T-helper 22 cell (primary cell): Measurements from ENCODE around the gene XIAP.
"Not testable (repeated sequence)": the region's sequence is repeated elsewhere in the genome, so short reads cannot be mapped to it uniquely, and the experiment has no call there.

Experiments
- DNase-seq: peaks from one replicate; pipeline ENCODE4 v3.0.0-alpha.2; 2020; ENCODE audit warnings: low read depth

The XIAP gene

DNA sequence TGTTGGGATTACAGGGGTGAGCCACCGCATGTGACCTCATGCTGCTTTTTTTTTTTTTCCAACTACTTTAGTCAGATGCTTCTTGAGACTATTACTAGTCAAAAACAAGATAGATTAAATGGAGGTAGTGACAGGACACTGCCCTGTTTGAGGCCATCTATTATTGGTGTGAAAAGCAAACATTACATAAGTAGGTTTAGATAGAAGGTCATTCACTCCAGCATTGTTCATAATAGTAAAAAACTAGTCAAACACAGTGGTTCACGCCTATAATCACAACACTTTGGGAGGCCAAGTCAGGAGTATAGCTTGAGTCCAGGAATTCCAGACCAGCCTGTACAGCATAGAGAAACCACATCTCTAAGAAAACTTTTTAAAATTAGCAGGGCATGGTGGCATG, 16.3 kb downstream of the XIAP start:
- DNase-seq = no peak

DNA sequence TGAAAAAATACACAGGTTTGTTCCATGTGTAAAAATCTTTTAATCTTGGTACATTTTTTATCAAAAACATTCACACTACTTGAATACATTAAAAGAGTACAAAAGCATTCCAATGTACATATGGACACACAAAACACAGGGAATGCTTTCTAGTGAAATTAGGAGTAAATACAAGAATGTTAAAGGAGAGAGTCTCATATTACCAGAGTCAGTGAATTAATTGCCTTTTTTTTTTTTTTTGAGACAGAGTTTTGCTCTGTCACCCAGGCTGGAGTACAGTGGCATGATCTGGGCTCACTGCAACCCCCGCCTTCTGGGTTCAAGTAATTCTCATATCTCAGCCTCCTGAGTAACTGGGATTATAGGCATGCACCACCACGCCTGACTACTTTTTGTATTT, 17.0 kb downstream of the XIAP start:
- DNase-seq = no peak

DNA sequence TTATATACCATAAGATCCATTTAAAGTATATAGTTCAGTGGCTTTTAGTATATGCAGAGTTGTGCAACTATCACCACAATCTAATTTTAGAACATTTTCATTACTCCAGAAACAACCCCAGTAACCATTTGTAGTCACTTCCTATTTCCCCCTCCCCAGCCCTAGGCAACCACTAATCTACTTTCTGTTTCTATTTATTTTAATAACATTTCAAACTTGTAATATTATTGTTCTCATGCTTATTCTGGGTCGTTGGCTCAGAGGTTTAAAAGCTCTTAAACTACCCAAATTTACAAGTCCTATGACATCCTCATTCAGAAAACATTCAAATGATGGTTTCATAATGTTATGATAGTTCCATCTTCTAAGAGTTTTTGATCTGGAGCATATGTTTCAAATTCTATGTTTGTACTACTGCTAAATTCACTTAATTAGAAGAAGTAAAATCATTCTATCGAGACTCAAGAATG, 18.4 kb downstream of the XIAP start:
- no peak for DNase-seq

DNA sequence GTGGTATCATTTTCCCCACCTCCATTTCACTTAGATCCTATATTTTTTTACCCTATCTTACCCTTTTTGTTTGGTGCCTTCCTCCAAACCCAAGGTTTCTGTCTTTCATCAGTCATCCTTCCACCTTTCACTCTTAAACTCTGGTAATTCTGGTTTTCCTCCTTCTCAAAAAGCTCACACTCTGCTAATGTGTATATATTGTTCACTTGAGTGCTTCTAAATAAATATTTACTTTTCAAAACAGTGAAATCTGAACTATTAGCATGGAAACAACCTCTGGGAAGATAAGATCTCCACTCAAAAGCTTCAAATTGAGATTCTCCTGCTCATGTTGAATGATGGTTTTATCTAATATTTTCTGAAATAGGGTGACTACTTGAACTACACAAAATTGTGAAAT, 21.5 kb downstream of the XIAP start:
- no peak for DNase-seq

DNA sequence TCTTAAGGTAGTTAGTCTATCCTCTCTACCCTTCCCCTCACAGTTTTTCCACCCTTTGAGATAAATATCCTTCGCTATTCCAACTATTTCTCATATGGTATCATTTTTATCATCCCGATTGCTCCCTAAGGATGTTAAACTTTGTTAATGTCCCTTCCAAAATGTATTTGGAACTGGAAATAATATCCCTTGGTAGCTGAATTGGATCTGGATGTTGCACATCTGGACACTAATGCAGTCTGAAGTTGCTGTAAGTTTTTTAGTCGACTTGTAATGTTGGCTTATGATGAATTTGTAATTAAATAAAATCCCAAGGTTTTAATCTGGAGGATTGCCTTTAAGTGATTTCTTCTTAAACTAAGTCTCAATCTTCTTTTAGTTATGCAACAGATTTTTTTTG, 22.5 kb downstream of the XIAP start:
- no peak for DNase-seq

DNA sequence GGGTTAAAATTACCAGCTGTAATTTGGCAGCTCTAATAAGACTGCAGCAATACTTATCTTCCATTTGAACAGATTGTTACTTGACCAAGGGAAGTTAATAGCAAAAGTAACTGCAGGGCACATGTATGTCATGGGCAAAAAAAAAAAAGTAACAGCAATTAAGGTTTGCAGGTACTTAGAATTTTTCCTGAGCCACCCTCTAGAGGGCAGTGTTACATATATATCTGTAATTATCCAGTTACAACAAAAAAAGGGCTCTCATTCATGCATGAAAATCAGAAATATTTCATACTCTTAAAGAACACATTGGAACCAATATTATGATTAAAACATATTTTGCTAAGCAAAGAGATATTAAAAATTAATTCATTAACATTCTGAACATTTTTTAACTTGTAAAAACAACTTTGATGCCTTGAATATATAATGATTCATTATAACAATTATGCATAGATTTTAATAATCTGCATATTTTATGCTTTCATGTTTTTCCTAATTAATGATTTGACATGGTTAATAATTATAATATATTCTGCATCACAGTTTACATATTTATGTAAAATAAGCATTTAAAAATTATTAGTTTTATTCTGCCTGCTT, 25.1 kb downstream of the XIAP start:
- DNase-seq = no peak

DNA sequence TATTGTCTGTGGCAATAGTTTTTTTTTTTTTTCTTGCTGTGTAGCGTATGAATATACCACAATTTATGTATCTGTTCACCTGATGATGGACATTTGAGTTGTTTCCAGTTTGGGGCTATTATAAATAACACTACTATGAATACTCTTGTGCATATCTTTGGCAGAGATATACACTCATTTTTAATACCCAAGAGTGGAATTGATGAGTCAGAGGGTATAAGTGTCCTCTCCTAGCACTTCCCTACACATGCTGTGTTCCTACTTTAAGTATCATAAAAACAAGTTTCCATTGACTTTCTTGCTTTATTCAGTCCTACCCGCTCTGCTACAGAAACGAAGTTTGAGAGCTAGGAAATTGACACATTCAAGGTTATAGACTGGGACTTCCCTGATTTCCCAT, 39.8 kb downstream of the XIAP start:
- DNase-seq = no peak

DNA sequence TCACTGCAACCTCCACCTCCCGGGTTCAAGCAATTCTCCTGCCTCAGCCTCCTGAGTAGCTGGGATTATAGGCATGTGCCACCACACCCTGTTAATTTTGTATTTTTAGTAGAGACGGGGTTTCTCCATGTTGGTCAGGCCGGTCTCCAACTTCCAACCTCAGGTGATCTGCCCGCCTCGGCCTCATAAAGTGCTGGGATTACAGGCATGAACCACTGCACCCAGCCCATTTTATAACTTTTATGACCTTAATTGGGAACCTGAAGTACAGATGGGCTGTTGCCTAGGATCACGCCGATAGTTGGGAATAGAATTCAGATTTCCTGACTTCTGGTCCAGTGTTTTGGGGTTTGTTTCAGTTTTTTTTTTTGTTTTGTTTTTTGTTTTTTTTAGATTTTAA, 43.4 kb downstream of the XIAP start:
- DNase-seq = not testable (repeated sequence)

DNA sequence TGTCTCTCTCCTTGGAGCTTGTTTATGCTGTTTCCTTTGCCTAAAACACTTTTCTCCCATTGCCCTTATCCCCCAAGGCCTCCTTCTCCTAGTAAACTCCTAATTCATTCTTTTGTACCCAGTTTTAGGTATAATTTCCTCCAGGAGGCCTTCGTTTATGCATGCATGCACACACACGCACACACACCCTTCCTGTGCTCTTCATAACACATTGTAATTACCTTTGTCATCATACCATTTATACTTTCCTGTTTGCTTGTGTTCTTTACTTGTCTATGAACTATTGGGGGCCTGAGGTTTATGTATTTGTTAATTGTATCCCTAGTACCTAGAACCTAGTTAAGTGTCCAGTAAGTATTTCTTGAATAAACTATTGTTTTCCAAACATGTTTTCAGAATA, 45.5 kb downstream of the XIAP start:
- no peak for DNase-seq

DNA sequence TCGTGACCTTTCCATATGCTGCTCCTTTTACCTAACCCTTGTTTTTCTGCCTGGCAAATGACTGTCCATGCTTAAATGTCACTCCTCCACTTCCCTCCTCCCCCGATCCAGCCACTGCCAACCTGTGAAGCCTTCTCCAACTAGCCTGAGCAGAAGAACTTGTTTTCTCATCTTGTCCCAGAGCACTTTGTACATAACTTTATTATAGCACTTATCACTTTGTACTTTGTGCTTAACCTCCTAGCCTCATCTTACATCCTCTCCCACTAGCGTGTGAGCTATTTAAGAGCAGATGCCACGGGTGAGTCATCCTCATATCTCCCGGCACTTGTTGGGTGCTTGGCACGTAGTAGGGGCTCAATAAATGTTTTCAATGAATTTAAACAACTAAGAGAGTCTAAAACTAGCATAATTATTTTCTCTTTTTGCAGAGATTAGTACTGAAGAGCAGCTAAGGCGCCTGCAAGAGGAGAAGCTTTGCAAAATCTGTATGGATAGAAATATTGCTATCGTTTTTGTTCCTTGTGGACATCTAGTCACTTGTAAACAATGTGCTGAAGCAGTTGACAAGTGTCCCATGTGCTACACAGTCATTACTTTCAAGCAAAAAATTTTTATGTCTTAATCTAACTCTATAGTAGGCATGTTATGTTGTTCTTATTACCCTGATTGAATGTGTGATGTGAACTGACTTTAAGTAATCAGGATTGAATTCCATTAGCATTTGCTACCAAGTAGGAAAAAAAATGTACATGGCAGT, 46.9 kb downstream of the XIAP start:
- DNase-seq = no peak

DNA sequence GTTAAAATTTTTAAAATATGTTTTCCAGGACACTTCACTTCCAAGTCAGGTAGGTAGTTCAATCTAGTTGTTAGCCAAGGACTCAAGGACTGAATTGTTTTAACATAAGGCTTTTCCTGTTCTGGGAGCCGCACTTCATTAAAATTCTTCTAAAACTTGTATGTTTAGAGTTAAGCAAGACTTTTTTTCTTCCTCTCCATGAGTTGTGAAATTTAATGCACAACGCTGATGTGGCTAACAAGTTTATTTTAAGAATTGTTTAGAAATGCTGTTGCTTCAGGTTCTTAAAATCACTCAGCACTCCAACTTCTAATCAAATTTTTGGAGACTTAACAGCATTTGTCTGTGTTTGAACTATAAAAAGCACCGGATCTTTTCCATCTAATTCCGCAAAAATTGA, 49.7 kb downstream of the XIAP start:
- DNase-seq = no peak

DNA sequence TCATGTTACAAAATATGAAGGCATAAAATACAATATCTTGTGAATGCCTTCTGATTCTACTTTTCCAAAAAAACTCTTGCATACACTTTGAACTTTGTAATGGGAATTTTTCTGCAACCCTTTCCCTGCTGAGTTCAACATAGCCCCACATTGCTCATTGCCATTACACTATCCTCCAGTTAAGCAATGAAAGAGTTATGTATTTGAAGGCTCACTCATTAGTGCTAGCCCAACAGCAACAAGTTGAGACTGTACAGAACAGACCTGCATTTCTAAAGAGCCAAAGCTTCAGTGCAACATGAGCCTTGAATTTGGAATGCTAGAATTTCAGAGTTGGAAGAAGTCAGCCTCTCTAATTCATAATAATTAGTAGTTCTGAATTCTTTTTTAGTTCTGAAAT, 57.2 kb downstream of the XIAP start:
- no peak for DNase-seq

DNA sequence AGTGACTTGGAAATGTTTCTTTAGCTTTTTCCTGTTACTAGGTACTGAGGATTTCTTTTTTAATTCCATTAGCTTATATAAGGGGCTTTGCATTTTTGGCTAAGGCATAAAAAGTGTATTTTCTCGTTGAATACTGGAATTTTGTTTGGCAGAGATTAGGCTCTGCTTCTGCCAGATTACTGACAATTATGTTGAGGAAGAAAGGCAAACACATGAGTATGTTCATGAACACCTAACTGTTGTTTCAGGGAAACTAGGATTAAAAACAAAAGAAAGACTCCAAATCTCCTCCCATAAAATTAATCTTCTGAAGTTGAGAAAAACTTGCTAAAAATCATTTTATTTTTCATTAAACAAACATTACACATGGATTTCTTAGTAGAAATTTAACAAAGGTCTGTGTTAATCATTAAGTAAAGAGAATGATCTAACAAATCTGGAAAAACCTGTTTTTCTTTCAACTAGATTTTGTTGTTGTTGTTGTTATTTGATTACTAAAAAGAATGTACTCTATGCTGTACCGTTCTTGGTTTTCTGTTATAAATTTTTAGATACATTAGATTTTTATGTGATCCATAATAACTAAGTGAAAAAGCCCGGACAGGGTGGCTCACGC, 58.4 kb downstream of the XIAP start:
- DNase-seq = no peak

DNA sequence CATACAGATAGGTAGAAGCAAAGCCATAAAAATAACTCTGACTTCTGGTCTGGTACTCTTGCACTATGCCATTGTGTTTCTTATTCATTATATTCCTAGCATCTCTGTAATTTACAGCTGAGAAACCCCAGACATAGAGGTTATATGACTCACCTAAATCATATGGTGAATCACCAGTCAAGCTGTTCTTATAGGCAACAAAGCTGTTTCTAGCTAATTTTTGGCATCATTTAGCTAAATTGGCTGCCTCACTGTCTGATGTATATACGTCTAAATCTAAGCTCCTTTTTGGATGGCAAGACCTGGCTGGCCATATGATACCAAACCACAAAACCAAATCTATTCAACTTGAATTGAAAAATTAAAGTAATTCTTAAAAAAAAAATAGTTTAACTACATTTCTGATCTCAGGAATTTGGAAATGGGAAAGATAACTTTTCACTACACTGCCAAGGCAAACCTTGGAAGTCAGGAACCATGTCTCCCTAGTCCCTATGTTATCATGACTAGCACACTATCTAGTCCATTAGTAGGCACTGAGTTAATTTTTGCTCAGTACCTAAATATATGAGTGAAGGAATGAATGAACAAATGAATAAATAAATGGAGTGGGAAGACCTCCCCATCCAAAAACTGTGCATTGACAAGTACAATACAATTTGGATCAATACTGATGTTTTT, 60.4 kb downstream of the XIAP start:
- DNase-seq = no peak

DNA sequence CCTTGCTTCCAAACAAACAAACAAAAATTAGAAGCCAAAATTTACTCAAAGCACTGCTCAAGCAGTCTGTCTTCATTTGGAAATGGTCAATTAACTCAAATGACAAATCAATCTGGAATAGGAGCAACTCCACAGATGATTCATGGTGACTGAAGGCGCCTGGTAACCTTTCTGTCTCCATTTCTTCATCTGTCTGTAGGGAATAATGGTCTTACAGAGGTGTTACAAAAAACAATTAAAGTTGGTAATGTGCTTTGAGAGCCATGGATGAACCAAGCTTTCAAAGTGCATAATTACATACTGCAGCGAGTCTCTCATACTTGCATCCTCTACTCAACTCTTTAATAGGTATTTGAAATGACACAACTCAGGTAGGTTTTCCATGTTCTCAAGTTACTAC, 63.4 kb downstream of the XIAP start:
- DNase-seq = no peak

DNA sequence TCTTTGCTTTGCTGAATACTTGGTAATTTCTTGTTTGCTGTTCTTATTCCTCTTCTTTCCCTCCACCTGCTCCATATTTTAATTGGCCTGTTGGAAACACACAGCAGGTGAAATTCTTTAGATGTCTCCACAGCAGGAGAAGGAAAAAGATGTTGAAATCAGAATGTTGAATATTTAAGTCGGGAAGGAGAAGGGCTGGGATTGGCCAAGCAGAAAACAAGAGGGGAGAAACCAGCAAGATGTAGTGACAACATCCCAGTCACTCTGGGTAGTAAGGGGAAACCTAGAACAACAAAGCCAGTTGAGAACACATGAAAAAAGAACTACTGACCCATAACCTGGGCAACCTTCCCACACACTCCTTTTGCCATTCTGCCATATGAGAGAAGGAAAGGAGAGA, 64.3 kb downstream of the XIAP start:
- DNase-seq = no peak

DNA sequence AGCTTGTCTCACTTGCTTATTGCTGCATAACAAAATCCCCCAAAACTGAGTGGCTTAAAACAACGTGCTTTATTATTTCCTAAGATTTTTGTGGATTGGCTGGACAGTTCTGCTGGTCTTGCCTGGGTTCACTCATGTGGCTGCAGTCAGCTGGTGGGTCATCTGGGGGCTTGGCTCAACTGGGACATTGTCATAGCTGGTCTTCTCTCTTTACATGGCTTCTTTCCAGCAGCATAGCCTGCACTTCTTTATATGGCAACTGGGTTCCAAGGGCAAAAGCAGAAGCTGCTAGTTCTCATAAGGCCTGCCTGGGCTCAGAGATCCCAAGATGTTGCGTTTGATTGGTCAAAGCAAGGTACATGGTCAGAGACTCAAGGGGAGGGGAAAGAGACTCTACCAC, 68.0 kb downstream of the XIAP start:
- no peak for DNase-seq

DNA sequence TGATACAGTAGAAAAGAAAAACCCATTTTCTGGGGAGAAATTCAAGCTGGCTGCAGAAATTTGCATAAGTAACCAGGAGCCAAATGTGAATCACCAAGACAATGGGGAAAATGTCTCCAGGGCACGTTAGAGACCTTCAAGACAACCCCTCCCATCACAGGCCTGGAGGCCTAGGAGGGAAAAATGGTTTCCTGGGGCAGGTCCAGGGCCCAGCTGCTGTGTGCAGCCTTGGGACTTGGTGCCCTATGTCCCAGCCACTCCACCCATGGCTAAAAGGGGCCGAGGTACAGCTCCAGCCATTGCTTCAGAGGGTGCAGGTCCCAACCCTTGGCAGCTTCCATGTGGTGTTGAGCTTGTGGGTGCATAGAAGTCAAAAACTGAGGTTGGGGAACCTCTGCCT, 72.2 kb downstream of the XIAP start:
- DNase-seq = not testable (repeated sequence)

DNA sequence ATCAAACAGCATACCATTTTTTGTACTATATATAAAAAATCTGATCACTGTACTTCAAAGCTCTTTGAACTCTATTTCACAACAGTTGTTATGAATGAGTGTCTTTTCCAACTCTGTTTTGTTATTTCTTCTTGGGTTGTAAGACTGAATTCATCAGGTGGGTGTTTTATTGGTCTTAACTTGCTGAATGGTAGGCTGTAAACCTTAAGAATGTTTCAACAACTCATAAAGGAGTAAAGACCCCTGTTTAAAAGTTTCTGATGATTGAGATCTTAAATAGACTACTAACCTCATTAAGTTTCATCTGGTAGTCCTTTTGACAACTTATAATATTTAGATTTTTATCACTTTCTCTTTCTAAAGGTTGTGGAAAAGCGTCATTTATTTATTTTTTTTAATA, 83.2 kb downstream of the XIAP start:
- no peak for DNase-seq

DNA sequence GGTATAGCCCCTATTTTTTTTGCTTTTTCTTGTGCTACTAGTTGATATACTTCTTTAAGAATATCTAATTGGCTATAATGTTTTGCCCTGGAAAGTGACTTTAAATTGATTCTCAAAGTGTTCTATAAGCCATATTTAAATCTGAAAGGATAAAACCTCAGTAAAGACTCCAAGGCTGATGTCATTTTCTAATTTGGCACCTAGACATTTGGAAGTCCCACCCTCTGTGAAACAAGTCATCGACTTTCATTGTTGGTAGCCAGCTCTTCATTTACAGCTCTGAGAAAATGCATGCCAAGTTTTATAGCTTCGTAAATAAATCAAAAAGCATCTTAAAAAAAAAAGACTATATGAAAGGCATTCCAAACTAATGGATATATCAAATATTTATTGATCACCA, 83.6 kb downstream of the XIAP start:
- DNase-seq = no peak

DNA sequence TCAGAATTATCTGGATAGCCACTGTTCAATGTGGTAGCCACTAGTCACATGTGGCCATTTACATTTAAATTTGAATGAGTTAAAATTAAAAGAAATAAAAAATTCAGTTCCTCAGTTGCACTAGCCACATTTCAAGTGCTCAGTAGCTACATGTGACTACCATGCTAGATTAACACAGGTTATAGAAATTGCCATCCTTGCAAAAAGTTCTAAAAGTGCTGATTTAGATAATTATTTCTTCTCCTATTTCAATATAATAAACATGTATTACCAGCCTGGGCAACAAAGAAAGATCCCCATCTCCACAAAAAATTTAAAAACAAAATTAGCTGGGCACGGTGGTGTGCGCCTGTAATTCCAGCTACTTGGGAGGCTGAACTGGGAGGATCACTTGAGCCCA, 90.0 kb downstream of the XIAP start:
- DNase-seq = no peak

DNA sequence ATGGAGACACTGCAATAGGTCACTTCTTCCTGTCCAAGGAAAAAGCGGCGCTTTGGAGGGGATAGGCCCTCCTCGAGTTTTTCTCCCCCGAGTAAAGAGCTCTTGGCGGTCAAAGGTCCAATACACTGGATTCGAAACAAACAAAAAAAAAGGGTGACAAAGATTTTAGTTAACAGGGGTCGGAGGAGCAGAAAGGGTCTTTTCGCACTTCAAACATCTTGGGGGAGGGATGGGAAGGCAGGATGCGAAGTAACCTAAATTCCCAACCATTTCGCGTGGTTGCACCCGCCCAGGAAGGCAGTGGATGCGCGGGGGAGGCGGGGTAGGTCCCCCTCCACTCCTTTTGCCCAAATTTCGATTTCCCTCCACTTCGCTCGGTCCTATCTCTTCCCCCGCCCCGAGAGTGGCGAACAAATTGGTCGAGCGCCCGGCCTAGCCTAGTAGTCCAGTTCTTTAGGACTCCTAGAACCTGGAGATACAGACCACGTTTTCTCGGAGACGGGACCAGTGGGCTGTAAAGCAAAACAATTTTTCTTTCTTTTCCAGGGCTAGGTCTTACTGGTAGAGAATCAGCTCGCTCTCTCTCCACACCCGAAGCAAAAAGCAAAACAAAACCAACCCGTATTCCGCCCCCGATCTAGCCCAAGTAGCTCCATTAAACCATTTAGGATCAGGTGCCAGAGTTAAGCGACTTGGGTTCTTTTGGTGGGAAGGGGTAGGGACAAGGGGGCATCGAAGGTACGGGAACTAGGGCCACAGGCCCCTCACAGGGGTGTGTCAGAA, 99.6 kb downstream of the XIAP start:
- DNase-seq = no peak
